Testis (tissue), 2 donors: Measurements from ENCODE around the gene BCAS3.

ENCODE experiments used
- POLR2A ChIP-seq: fragments of 450-650 bp; IDR thresholded peaks from one replicate; pipeline ENCODE4 v1.6.1; 2017; ENCODE audit warnings: antibody characterized with exemption, mild to moderate bottlenecking, moderate library complexity
- TF ChIP-seq, protein P1 (sequence below), 3 experiments: fragments of 450-650 bp in 2 of 3; fragments of 200-600 bp in 1 of 3; sonication (generic) in 1 of 3; IDR thresholded peaks; one replicate each; pipeline ENCODE4 v1.5.1; 2016 to 2019; ENCODE audit warnings: antibody characterized with exemption in 3 of 3, mild to moderate bottlenecking in 2 of 3, moderate library complexity in 1 of 3

DNA sequence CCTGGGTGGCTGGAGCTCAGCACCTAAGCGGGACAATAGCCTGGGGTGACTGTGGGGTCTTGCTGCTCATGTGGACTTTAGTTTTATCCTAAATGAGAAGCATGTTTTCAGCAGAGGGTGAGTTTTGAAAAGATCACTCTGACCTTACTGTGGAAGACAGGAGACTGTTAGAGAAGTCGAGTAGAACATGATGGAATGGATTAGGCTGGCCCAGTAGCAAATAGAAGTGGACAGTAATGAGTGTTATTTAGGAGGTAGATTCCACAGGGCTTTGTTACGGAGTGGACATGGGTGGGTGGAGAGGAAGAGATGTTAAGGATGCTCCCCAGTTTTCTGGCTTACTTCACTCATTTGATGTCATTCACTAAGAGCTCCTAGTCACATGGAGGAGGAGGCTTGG lies 648.7 kb downstream of the BCAS3 start:
- no peak for TF ChIP-seq POLR2A
- TF ChIP-seq, protein P1, sequence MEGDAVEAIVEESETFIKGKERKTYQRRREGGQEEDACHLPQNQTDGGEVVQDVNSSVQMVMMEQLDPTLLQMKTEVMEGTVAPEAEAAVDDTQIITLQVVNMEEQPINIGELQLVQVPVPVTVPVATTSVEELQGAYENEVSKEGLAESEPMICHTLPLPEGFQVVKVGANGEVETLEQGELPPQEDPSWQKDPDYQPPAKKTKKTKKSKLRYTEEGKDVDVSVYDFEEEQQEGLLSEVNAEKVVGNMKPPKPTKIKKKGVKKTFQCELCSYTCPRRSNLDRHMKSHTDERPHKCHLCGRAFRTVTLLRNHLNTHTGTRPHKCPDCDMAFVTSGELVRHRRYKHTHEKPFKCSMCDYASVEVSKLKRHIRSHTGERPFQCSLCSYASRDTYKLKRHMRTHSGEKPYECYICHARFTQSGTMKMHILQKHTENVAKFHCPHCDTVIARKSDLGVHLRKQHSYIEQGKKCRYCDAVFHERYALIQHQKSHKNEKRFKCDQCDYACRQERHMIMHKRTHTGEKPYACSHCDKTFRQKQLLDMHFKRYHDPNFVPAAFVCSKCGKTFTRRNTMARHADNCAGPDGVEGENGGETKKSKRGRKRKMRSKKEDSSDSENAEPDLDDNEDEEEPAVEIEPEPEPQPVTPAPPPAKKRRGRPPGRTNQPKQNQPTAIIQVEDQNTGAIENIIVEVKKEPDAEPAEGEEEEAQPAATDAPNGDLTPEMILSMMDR (IDR thresholded peaks at IDR 0.05) = no peak
